Measurements from ENCODE around the gene HOXA10. TPM values are rescaled to one million over a fixed set of nuclear protein-coding genes. Genes with fewer than 3 reads are reported as not detected.

HOXA10 gene
- total RNA-seq, 2 experiments from 2014 or later, result 0.19 TPM; not detected in 1

DNA sequence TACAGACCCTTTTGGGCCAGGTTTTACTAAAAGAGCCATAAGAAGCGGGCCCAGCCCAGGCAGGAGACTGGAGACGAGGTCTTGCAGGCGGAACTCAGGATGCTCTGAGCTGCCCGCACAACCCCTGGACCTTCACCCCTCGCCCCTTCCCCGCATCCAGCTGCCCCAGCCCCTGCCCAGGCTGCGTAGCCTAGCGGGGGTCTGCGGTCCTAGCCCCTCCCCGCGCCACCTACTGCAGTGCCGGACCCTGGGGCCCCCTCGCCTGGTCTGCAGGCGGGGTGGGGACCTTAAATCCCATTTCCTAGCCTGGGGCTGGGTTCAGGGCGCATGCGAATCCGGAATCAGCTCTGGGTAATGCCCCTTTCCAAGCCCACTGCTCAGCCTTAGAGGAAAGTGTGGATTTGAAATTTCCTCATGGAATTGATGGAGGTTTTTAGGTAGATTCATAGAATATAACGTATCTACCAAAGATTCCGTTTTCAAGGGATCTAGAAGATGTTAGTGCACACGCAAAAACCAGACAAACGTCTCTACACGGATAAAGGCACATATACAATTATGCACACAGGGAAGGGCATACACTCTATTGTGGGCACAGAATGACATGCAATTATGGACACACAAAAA is 21.2 kb downstream of the HOXA10 start:
- POLR2A ChIA-PET, result no interaction called here

DNA sequence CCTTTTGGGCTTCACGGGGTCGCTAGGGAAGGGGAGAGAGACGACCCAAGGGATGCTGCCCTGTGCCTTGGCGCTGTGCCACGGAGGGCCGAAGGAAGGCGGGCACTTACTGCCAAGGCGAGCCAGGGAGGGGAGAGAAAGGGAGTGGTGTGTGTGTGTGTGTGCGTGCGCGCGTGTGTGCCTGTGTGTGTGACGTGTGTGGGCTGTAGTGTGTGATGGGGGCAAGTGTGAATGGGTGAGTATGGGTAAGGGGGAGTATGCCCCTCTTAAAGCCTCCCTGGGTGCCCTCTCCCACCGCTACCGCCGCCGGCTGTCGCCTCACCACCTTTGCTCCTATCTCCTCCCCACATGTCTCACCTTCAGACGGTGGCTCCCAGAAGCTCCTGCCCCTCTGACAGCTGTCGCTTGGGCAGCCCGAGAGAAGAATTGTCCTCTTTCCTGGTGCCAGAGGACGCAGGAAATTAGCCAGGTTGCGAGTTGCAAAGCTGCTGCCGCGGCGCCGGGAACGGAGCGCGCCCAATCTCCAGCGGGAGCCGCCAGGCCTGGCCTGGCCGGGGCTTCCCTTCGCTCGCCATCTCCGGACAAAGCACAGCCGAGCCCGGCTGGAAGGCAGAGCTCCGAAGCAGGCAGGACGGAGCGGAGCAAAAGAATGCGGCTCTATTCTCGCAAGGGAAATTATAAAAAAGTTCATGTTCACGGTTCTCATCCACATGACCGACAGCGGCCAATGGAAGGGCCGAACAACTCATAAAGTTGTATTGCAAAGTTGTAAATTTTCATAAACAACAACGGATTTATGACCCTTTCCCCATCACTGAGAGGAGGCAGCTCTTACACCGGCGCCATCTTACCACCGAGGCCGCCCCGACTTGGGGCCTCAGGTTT is 21.9 kb downstream of the HOXA10 start, which contains the start of gene HOXA3:
Gene HOXA3 (minus strand): TSS at position 653 of the 885 bp plus-strand sequence. CDS start 41,943 bp downstream, outside the sequence.
- POLR2A ChIA-PET, result no interaction called here
- CTCF ChIA-PET, result interaction anchor here (1.0 to 1.6 kb wide), 5 partner anchors 9 to 39 kb away, joined by 3 to 7 read pairs (median 5); partner anchors contain the start of gene HOXA4

More for the DNA sequence above, 21.2 kb downstream of the HOXA10 start:
- CTCF ChIA-PET, result interaction anchor here (1.0 to 1.4 kb wide), 2 partner anchors 8 to 38 kb away, joined by 3 to 7 read pairs; no protein-coding TSS in a partner anchor

- ChIA-PET CTCF (interaction anchor here (1.0 to 1.6 kb wide), 8 partner anchors 10 to 469 kb away, joined by 3 to 6 read pairs (median 4); partner anchors contain the start of gene HOXA4), POLR2A (no interaction called here)
Observed at GRCh38 chr7:27151341-27151930, 22.7 kb downstream of the HOXA10 start.

DNA sequence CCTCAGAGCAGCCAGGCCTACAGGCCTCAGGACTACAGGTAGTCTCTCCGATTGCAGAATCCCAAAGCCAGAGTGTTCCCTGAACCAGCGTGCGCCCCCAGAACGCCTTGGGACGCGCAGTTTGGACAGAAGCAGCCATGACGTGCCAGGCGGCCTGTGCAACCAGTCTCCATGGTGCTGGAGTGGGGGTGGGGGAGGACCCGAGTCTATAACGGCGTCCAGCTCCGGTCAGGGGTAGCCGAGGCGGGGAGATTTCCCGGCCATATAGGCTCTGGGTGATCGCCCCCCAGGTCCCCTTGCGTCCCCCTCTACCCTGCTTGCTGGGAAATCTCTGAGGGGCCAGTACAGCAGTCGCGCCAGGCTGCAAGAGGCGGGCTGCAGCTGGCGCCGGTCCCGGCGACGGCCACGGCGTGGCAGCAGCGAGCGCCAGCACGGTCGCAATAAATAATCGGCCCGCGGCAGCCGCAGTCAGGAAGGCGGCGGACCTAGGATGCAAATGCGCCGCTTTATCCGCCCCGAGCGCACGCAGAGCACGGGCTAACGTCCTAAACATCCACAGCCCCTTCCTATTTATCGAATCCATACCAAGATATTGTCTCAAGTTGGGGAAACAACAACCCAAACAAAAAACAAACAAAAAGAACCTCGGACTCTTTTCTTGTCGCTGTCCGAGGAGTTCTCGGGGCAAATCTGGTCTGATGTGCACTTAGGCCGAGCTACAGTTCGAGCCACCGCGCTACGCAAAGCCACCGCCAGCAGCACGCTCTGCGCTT is 23.4 kb downstream of the HOXA10 start:
- CTCF ChIA-PET, result interaction anchor here (1.0 to 1.6 kb wide), 9 partner anchors 10 to 468 kb away, joined by 3 to 6 read pairs (median 4); partner anchors contain the start of genes HOXA11 and HOXA4
- POLR2A ChIA-PET, result no interaction called here

DNA sequence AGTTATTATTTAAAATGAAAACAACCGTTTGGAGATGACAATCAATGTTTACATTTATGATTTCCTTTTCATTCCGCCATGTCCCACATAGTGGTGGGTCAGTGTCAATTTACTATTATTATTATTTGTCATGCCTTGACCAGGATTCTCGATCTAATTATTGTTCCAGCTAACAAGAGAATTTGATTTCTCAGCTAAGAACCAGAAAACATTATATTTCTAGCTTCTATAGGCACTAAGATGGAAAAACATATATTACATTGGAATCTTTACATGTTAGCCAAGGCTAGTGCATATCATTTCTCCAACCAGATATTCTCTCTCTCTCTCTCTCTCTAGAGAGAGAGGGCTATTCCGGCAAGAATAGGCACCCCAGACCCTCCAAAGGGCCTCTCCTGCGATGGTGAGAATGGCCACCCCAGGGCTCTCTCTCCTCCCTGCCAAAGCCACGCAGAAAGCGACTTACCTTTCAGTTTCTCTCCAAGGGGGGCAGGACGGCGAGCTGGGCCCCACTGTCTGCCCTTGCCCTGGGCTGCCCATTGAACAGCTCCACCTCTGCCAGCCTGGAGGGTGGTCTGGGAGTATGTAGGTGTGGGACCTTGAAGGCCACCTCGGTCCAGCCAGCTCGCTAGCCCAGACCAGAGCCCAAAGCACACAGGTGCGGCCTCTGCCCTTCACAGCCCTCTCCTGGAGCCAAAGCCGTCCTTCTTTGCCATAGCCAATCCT is 24.1 kb downstream of the HOXA10 start:
- POLR2A ChIA-PET, result no interaction called here
- CTCF ChIA-PET, result interaction anchor here (0.8 to 1.6 kb wide), 10 partner anchors 9 to 468 kb away, joined by 3 to 6 read pairs (median 4); partner anchors contain the start of genes HOXA11 and HOXA4

- ChIA-PET CTCF (interaction anchor here (0.7 to 1.2 kb wide), 4 partner anchors 8 to 35 kb away, joined by 3 to 4 read pairs (median 4); partner anchors contain the start of gene HOXA11), POLR2A (no interaction called here)
Observed at GRCh38 chr7:27148756-27149641, 25.1 kb downstream of the HOXA10 start.

DNA sequence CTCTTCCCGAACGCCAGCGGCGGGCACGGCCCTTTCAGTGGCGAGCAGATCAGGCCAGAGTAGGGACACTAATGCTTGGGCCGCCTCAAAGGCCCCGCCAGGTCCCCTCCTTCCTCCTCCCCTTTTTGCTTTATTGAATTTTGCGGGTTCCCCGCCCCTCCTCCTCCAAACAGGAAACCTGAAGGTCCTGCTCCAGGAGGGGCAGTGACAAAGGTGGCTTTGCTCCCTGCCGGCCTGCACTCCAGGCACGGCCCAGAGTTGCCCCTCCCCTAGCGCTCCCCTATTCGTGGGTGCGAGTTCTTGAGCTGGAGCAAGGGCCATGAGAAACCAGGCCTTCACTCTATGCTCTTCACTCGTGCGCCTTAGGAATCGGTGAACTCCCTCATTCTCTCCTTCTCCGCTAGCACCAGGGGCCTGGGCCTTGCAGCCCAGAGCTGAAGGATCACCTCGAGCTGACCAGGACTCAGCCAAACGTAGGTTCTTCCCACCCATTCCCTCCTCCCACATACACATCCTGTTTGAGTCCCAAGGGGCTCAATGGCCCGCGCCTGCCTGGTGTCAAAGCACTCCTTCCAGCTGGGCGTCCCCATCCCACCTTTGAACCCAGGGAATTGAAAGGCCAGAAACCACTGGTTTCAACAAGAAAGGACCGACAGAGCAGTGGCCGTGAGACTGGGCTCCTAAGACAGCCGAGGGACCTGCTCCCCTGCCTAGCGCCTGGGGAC is 25.9 kb downstream of the HOXA10 start:
- ChIA-PET CTCF (interaction anchor here (0.7 to 1.0 kb wide), 2 partner anchors 13 kb away, joined by 3 read pairs; no protein-coding TSS in a partner anchor), POLR2A (no interaction called here)

DNA sequence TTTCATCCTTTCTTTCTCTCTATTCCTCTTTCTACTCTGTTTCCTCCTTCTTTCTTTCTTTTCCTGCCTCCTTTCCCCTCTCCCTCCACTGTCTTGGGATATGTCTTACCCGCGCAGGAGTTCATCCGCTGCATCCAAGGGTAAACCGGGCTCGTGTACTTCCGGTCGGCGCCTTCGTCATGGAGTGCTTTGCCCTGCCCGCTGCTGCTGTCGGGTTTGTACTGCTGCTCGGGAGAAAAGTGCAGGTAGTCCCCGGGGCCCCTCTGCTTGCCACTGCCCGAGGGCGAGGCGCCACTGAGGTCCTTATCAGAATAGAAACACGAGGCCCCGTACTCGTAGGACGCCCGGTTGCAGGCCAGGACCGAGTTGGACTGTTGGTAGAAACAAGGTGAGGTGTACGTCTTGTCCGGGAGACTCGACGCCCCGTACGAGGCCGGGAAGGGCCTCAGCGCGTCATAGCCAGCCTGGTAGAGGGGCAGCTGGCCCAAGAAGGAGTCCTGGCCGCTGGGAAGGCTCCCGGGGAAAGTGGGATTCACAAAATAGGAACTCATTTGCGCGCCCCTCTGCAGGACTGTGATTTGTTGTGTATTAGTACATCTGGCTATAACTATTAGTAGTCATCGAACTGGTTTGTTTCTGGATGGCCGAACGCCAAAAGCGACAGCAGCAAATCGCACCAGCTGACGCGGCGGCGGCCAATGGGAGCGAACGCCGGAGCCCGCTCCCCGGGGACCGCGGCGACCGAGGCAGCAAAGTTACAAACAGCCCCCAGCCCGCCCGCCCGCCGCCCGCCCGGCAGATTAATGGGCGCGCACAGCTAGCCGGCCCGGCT is 26.7 kb downstream of the HOXA10 start, which contains the start of gene HOXA6:
Gene HOXA6 (minus strand): TSS at position 576 of the 832 bp plus-strand sequence. CDS start 25 bp downstream, at position 551.
- ChIA-PET POLR2A (no interaction called here), CTCF (interaction anchor here (1.0 to 1.4 kb wide), 2 partner anchors 9 to 14 kb away, joined by 3 to 4 read pairs; partner anchors contain the start of gene HOXA7)

DNA sequence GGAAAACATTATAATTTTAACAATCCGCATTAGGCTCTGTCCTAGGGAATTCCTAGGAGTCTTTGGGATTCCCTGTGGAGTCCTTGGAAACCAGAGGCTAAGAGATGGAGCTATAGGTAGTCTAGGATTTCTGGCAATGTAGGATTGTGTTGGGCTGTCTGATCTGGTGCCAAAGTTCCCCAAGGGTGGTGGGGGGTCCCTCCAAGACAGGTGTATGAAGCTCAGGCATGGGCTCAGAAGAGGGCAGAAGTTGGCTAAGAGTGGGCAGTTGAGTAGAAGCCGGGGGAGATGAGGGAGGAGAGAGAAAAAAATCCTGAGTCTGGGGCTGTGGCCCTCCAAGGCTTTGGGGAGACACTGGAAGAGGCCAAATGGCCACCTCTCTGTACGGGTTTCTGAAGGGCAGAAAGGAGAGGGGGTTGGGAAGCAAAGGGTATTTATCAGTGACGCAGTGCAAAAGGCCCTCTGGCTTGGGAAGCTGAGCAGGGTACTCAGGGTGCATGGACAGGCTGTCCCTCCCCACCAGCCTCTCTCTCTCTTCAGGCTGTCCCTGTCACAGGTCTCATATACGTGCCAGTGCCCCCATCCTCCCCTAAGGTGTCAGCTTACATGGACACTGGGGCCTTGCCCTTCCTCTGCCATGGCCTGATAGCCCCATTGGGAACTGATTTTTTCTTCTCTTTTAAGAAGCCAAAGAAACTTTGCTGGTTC is 27.5 kb downstream of the HOXA10 start:
- ChIA-PET CTCF (interaction anchor here (1.4 kb wide), 1 partner anchor 10 kb away, joined by 4 read pairs; the partner anchor contains the start of gene HOXA7), POLR2A (no interaction called here)

DNA sequence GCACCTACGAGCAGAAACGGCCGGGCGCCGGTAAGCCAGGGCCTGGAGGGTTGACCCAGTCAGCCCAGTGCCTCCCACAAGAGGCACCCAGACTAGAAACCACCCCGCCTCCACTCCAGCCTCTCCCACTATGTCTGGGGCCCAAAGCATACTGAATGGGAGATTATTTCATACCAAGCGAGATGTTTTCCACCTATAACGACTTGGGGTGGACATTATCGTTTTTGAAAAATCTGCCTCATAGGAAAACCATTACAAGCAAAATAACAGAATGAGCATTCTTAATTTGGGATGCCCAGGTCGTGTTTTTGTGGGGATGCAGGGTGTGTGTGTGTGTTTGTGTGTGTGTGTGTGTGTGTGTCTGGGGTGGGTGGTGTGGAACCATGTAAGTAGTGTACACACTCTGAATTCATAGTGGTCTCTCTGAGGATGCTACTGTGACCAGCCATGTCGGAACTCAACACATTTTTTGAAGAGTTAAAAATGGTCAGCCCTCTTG is 28.2 kb downstream of the HOXA10 start:
- POLR2A ChIA-PET, result no interaction called here
- CTCF ChIA-PET, result no interaction called here

- POLR2A ChIA-PET, result no interaction called here
- CTCF ChIA-PET, result no interaction called here
Observed at GRCh38 chr7:27145165-27145913, 28.8 kb downstream of the HOXA10 start.

DNA sequence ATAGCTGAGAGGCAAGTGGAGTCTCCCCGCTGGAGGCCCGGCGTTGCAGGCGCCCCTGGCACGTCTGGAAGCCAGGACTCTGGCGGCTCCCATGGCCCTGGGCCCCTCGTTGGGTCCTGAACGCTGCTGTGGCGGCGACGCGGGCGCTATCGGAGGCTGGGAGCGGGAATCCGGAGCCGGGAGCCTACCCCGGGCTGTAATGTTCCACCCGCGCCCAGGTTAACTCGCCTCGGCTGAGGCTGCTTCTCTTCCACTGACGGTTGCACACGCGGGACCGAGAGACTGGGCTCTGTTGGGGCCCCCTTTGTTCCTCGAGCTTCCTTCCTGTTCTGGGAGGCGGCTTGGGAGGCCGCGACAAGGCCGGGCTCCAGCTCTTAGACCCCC is 29.3 kb downstream of the HOXA10 start:
- ChIA-PET POLR2A (no interaction called here), CTCF (no interaction called here)

DNA sequence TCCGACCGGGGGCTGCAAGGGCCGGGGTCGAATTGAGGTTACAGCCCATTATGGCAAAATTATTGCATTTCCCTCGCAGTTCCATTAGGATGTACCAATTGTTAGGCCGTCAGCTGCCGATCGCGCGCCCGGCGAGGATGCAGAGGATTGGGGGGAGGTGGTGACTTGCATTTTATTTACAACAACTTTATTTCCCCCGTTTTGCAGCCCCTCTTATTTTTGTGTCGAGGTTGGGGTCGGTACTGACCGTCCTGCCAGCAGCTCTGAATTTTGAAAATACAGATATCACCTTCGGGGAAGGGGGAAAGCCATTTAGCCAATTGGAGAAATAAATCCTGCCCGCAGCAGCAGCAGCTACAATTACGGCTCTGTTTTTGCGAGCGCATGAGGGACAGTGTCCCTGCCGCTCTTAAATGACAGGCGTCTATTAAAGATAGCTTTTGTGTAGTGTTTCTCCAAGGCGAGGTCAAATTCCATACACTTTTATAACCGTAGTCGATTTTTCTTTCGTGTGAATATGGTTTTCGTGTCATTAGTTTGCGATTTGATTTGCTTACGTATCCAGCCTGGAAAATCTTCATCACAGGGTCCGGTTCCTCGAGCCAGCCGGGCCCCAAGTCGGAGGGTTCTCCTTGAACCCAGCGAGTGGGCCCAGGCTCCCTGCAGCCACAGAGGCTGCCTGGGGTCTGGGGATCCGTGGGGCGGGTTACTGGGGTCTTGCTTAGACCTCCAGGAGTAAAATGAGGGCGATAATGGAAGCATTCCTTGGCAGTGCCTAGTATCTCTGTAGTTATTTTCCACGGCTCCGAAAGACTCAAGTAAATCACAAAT is 30.0 kb downstream of the HOXA10 start:
- ChIA-PET CTCF (no interaction called here), POLR2A (no interaction called here)
